OCI-M1 (cell line): ENCODE results near the gene INHBC.

Source experiments
- DNase-seq: peaks from one replicate; lab custom pipeline; 2025; lab: John Stamatoyannopoulos, UW

Gene INHBC

GRCh38 chr12:57469296-57470164 is 34.9 kb downstream of the INHBC start:
- peak; percentile 55 for DNase-seq

- no peak for DNase-seq
These were observed 35.8 kb downstream of the INHBC start for GRCh38 chr12:57470286-57470969.

GRCh38 chr12:57470970-57471656 is 36.5 kb downstream of the INHBC start:
- no peak for DNase-seq

GRCh38 chr12:57471661-57472060 is 37.1 kb downstream of the INHBC start:
- DNase-seq: no peak

GRCh38 chr12:57472391-57472790 is 37.8 kb downstream of the INHBC start:
- no peak for DNase-seq

- no peak for DNase-seq
These were observed 38.8 kb downstream of the INHBC start for GRCh38 chr12:57473392-57473791.

GRCh38 chr12:57473886-57474285 is 39.3 kb downstream of the INHBC start:
- DNase-seq: no peak

- DNase-seq: no peak
These were observed 39.8 kb downstream of the INHBC start for GRCh38 chr12:57474430-57474829.

GRCh38 chr12:57474862-57475261 is 40.3 kb downstream of the INHBC start:
- no peak for DNase-seq

GRCh38 chr12:57475271-57476161 is 40.9 kb downstream of the INHBC start:
- no peak for DNase-seq

GRCh38 chr12:57476162-57476992 is 41.8 kb downstream of the INHBC start:
- DNase-seq: no peak

- DNase-seq: no peak
These were observed 42.6 kb downstream of the INHBC start for GRCh38 chr12:57476993-57477709.

- DNase-seq: peak; percentile 66
These were observed 43.4 kb downstream of the INHBC start for GRCh38 chr12:57477710-57478681.

GRCh38 chr12:57479043-57479375 is 44.4 kb downstream of the INHBC start:
- no peak for DNase-seq

GRCh38 chr12:57479376-57480115 is 45.0 kb downstream of the INHBC start, which contains the start of gene ARHGAP9:
Gene ARHGAP9 (minus strand): TSS chr12:57479866. CDS start chr12:57479406, 460 bp downstream.
- DNase-seq: no peak

- no peak for DNase-seq
These were observed 47.1 kb downstream of the INHBC start for GRCh38 chr12:57481671-57482070.

GRCh38 chr12:57483466-57483865 is 48.9 kb downstream of the INHBC start:
- no peak for DNase-seq

- DNase-seq: no peak
These were observed 51.1 kb downstream of the INHBC start for GRCh38 chr12:57485695-57486094.
